Inferior parietal cortex (tissue), 1 donor: ENCODE data around the gene DPM2.

Source experiments
- DNase-seq: peaks from one replicate; pipeline ENCODE4 v3.0.0-alpha.2; 2016; ENCODE audit errors: extremely low spot score

The DPM2 gene

DNA sequence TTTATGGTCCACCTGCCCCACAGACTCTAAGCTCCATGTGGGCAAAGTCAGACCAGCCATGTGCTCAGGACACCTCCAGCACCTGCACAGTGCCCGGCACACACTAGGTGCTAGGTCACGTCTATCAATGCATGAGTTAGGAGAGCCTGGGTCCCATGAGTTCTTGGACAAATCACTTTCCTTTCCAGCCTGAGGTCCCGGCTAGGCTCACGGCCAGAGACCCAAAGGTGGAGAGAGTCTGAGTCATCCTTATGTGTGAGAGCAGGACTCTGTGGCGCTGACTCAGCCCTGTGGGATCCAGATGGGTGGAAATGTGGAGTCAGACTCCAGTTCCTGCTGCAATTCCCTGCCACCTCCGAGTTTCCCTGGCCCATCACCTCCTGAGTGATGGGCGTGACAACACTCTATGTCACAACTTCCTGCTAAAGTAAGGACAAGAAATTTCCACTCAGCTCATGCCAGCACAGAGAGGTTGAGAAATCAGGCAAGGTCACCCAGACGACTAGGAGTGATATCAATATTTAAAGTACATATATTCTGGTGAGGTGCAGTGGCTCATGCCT lies 18.3 kb downstream of the DPM2 start:
- DNase-seq: no peak

DNA sequence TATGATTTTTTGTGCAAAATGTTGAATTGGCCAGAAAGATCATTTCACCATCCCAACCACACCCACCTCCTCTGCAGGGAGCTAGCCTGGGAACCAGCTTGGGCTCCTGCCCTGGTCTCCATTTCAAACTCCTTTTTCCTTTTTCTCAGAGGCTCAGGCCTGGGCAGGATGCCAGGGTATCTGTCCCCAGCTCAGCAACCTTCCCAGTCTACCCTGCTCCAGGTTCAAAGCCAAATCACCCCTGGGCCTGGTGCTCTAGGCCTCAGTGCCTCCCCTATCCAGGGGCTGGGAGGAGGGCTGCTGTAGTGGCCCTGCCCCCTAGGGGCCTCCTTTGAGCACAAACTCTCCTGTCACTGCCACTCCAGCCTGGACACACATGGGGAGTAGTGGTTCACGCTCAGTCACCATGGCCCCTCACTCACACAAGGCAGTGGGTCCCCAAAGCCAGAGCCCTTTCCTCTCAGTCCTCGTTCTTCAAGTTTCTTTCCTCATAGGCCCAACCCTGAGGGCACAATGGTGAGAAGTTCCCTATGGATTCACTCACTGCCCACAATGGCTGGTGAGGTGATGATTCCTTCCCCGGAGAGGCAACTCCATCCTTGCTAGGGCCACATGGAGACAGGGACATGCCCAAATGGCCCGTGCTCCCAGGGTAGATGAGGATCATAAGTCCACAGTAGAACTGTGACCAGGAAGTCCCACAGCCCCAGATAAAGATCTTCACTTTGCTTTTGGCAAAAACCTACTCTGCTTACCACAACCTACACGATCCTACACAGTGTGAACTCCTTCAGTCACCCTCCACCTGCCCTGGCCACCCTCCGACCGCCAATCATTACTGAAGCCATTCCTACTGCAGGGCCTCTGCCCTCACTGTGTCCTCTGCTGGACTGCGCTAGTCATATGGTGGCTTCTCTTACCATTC lies 19.2 kb downstream of the DPM2 start:
- DNase-seq: no peak

GRCh38 chr9:127917603-127918002 lies 20.1 kb downstream of the DPM2 start:
- no peak for DNase-seq

GRCh38 chr9:127916720-127917581 lies 20.7 kb downstream of the DPM2 start, which contains the start of gene ST6GALNAC4:
ST6GALNAC4 (minus strand) TSS chr9:127917041; CDS start chr9:127916419, 622 bp downstream.
- DNase-seq: peak; percentile 82

DNA sequence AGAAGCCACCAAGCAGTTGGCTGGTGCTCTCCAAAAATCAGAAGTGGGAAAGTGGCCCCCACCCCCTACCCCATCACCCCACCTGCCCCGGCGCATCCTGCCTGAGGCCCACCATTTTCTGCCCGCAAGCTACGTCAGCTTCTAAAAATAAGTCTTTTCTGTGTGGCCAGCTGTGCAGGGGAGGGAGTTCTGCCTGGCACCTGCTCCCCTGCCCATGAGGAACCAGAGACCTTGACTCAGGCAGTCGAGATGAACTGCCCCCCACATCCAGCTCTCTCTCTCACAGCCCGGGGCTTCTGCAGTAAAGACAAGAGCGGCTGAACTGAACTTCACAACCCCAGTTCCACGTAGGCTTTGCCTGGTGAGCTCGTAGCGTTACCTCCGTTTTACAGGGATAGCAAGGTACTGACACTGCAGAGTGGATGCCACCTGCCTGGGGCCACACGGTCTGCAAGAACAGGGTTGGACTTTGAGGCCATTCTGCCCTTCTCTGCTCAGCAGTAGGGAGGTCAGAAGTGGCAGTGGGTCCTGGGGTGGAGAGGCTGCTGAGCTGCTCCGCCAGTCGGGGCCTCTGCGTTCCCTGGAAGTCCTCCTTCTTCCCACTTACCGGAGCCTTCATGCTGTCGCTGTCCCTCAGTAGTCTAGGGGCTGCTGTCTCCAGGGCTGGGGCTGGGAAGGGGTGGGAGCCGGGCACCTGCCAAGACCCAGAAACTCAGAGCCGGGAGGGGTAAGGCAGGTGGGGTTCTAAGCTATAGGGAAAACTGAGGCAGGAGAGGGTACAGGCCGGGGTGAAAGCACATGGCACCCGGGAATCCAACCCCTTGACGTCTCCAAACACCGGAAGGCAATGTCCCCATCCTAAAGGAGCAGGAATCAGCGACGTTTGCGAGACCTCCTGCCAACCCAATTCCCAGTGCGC lies 21.6 kb downstream of the DPM2 start:
- no peak for DNase-seq

GRCh38 chr9:127915325-127915752 lies 22.3 kb downstream of the DPM2 start:
- DNase-seq: no peak

GRCh38 chr9:127913682-127914081 lies 24.0 kb downstream of the DPM2 start:
- DNase-seq: no peak

DNA sequence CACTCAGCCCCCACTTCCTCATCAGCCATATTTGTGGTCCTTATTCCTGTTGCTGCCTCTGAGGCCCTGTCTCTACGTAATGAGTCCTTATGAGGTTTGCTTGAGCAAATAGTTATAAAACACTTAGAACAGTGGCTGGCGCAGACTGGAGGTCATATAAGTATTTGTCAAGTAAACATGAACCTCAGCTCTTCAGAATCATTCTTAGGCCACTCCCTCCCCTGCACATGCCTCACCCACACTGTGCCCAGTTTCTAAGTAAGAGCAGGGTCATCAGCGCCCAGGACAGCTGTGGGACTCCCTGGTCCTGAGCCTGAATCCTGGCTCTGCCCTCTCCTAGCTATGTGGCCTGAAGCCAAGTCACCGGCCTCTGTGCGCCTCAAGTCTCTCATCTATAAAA lies 24.8 kb downstream of the DPM2 start:
- DNase-seq: no peak

- DNase-seq: no peak
Measured at GRCh38 chr9:127912296-127912695, 25.4 kb downstream of the DPM2 start.

DNA sequence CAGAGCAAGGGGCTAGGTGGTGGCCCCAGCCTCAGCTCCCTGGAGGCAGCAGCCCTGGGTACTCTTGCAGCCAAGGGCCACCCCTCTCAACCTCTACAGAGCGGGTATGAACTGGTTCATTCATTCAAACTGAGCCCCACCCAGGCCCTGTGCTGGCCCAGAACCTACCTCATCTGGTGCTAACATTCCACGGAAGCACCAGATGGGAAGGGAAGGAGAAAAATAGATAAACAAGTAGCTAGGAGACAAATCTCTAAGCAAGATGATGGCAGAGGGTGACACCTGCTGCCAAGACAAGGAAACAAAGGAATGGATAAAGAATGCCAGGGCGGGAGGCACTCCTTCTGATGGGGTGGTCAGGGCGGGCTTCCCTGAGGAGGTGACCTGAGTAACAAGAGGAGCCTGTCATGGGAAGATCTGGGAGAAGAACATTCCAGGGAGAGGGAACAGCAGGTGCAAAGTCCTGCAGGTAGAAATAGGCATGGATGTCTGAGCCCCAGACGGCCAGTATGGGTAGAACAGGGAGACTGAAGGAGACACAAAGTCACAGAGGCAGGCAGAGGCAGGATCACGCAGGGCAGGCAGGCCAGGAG lies 26.9 kb downstream of the DPM2 start:
- DNase-seq: peak; percentile 38

GRCh38 chr9:127909839-127910273 lies 27.8 kb downstream of the DPM2 start:
- DNase-seq: no peak

GRCh38 chr9:127908660-127908926 lies 29.1 kb downstream of the DPM2 start:
- DNase-seq: no peak

DNA sequence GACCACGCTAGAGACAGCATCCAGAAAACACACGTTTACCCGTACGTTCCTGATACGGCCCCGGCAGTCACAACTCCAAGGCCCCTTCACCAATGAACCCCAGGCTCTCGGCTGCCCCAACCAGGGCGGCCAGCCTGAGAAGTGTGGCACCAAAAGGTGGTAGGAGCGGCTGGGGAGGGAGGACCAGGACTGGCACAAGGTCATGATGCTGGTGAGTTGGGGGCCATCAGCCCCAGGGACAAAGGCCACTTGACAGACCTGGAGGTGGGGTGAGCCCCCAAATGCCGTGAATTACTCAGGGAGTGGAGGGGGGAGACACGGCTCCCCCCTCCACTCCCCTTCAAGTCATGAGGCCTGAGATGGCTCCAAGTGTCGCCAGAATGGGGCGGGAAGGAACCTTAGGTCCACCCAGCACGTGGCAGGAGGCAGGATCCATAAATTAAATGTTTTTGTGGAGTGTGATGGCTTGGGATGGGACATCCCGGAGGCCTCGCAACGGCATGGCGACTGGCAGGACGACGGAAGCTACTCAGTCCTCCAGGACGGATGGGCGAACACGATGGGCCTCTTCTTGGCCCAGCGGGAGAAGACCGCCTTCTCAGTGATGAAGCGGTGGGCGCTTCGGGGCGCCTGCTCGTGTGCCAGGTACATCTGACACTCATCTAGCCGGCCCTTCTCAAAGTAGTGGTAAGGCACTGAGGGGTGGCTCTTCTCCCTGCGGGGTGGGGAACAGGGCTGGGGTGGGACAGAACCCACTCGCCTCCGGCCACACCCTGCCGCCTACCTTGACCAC lies 29.6 kb downstream of the DPM2 start:
- DNase-seq: no peak

GRCh38 chr9:127905788-127906191 lies 31.9 kb downstream of the DPM2 start:
- DNase-seq: no peak

- DNase-seq: no peak
Measured at GRCh38 chr9:127905004-127905728, 32.5 kb downstream of the DPM2 start.

DNA sequence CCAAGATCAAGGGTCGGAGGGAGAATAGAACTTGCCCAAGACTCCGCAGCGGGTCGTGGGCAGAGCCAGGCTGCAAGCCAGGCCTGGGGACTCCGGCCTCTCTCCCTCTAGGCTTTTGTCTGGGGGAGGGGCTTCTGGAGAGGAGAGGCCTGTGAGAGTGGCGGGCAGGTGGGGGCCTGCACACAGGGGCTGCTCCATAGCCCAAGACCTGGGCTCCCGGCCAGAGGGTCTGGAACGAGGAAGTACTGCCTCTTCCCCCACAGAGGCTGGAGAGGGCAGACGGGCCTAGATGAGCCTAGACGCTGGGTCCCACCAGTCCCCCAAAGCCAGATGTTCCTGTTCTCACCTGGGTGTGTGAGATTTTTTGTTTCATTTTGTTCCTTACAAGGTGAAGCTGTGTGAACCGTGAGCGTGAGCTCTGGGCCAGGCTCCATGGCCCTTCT lies 33.1 kb downstream of the DPM2 start:
- DNase-seq: no peak

- no peak for DNase-seq
Measured at GRCh38 chr9:127903557-127904475, 33.8 kb downstream of the DPM2 start.
